HEK293 (cell line): ENCODE data around the gene MMP23B.
"Not testable (repeated sequence)": the region's sequence is repeated elsewhere in the genome, so short reads cannot be mapped to it uniquely, and the experiment has no call there.

Source experiments
- CTCF ChIA-PET: fragments of 350-600 bp; formaldehyde crosslinking; extraction: SDS; loops from one replicate; lab custom pipeline; 2021; ENCODE audit warnings: antibody characterized with exemption; lab: Yijun Ruan, JAX
- POLR2A ChIA-PET: fragments of 300-600 bp; formaldehyde crosslinking; extraction: SDS; loops from one replicate; lab custom pipeline; 2020; ENCODE audit warnings: antibody characterized with exemption, inconsistent platforms; lab: Yijun Ruan, JAX
- H3K27ac ChIP-seq: fragments of 200-500 bp; sonication (Bioruptor generic); 2 replicates; pipeline ENCODE4 v1.5.1; 2014; ENCODE audit warnings: low read depth, low read length, control low read depth, inconsistent platforms; ENCODE audit errors: extremely low read depth
- H3K36me3 ChIP-seq, 2 experiments: fragments of 200-500 bp in 1 of 2; sonication (Bioruptor generic) in 1 of 2; 1 replicate in 1 of 2; 2 replicates in 1 of 2; pipeline ENCODE4 v1.5.1; 2014 to 2017; ENCODE audit warnings: inconsistent platforms in 2 of 2, low read length in 2 of 2; ENCODE audit not compliant: control insufficient read depth in 2 of 2, insufficient read depth in 1 of 2
- H3K4me1 ChIP-seq: fragments of 200-500 bp; sonication (Bioruptor generic); 2 replicates; pipeline ENCODE4 v1.5.1; 2014; ENCODE audit warnings: mild to moderate bottlenecking, low read length, inconsistent platforms; ENCODE audit not compliant: control insufficient read depth, insufficient read depth
- H3K4me3 ChIP-seq: 2 replicates; pipeline ENCODE4 v1.5.1; 2011; ENCODE audit warnings: low read depth, mild to moderate bottlenecking, control low read depth, low read length, moderate library complexity
- H3K9me3 ChIP-seq: fragments of 200-500 bp; sonication (Bioruptor generic); 2 replicates; pipeline ENCODE4 v1.5.1; 2014; ENCODE audit warnings: low read depth, low read length, inconsistent platforms; ENCODE audit not compliant: control insufficient read depth, insufficient read depth
- ZBTB20 ChIP-seq: fragments of 450-650 bp; formaldehyde crosslinking; IDR thresholded peaks from 2 replicates; pipeline ENCODE4 v1.5.1; 2016; ENCODE audit warnings: missing biosample characterization, missing genetic modification characterization
- ZNF146 ChIP-seq: fragments of 450-650 bp; formaldehyde crosslinking; IDR thresholded peaks from 2 replicates; pipeline ENCODE4 v1.5.1; 2016; ENCODE audit warnings: missing biosample characterization, missing genetic modification characterization
- ZNF24 ChIP-seq: fragments of 450-650 bp; formaldehyde crosslinking; IDR thresholded peaks from 2 replicates; pipeline ENCODE4 v1.5.1; 2016; ENCODE audit warnings: missing biosample characterization, missing genetic modification characterization
- ZNF335 ChIP-seq: fragments of 450-650 bp; formaldehyde crosslinking; conservative IDR thresholded peaks from 2 replicates; pipeline ENCODE4 v1.5.1; 2016; ENCODE audit warnings: missing biosample characterization, missing genetic modification characterization
- ZNF391 ChIP-seq: fragments of 450-650 bp; formaldehyde crosslinking; IDR thresholded peaks from 2 replicates; pipeline ENCODE4 v1.5.1; 2016; ENCODE audit warnings: low read depth, missing biosample characterization, missing genetic modification characterization, borderline replicate concordance
- ZNF501 ChIP-seq: fragments of 450-650 bp; formaldehyde crosslinking; IDR thresholded peaks from 2 replicates; pipeline ENCODE4 v1.5.1; 2016; ENCODE audit warnings: missing biosample characterization, missing genetic modification characterization
- ZNF600 ChIP-seq: fragments of 450-650 bp; formaldehyde crosslinking; IDR thresholded peaks from 2 replicates; pipeline ENCODE4 v1.5.1; 2016; ENCODE audit warnings: missing biosample characterization, missing genetic modification characterization
- TF ChIP-seq, protein P1 (sequence below): fragments of 450-650 bp; formaldehyde crosslinking; IDR thresholded peaks from 2 replicates; pipeline ENCODE4 v1.5.1; 2017; ENCODE audit warnings: missing biosample characterization, mild to moderate bottlenecking, missing genetic modification characterization, moderate library complexity
- TF ChIP-seq, protein P2 (sequence below): fragments of 450-650 bp; formaldehyde crosslinking; IDR thresholded peaks from 2 replicates; pipeline ENCODE4 v1.5.1; 2016; ENCODE audit warnings: missing biosample characterization, missing genetic modification characterization
- TF ChIP-seq, protein P3 (sequence below): fragments of 450-650 bp; formaldehyde crosslinking; IDR thresholded peaks from 2 replicates; pipeline ENCODE4 v1.5.1; 2016; ENCODE audit warnings: missing biosample characterization, missing genetic modification characterization

MMP23B gene

DNA sequence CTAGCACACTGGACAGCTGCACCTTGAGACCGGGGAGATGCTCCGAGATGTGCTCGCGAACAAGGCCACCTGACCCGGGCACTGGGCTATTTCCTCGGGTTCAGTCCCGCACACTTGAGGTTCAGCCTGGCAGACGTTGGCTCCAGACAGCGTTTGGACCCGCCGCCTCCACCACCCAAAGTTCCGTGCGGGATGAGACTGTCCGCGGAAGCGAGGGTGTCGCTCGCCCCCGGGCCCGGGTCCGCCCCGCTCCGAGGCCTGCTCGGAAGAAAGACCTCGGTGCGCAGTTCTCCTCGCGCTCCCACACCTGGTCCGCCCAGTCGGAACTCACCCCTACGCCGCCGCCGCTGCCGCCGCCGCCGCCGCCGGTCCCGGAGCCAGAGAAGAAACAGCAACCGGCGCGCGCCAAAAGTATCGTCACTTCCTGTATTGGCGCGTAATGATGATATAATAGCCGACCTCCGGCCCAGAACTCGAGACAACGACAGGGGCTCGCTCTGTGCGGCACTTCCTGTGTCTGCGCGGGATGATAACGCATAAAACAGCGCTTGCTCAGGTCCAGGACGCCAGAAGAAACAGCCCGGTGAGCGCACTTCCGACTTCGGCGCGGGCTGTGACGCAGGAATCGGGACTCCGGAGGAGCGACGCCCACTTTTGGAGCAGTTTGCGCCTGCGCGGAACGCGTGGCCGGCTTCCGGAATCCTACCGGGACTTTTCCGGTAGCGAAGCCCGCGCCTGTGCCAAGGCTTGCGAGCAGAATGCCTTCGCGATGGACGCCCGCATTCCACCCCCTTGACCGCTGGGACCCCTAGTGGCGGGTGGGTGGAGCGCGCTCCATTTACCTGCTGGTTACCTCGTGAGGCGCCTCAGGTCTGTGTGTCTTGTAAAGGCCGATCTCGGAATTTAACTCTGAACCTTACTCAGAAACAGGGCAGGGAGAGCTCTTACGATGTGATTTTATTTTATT, 26.9 kb downstream of the MMP23B start, which contains the start of gene CDK11B (continued):
- TF ChIP-seq ZNF600 (tag by site-specific recombination) (0 out of 2 replicates have a peak, but pooled peaks have one; percentile 58), ZBTB20 (tag by site-specific recombination) (peak; percentile 66; the same call in 1 of the 2 replicates), ZNF146 (tag by site-specific recombination) (peak; percentile 19; the same call in 1 of the 2 replicates), ZNF24 (peak; percentile 58; the same call in 1 of the 2 replicates), ZNF335 (tag by site-specific recombination) (peak; percentile 87), ZNF501 (tag by site-specific recombination) (peak; percentile 37; the same call in 1 of the 2 replicates), ZNF391 (0 out of 2 replicates have a peak, but pooled peaks have one; percentile 80)
- TF ChIP-seq, protein P1, sequence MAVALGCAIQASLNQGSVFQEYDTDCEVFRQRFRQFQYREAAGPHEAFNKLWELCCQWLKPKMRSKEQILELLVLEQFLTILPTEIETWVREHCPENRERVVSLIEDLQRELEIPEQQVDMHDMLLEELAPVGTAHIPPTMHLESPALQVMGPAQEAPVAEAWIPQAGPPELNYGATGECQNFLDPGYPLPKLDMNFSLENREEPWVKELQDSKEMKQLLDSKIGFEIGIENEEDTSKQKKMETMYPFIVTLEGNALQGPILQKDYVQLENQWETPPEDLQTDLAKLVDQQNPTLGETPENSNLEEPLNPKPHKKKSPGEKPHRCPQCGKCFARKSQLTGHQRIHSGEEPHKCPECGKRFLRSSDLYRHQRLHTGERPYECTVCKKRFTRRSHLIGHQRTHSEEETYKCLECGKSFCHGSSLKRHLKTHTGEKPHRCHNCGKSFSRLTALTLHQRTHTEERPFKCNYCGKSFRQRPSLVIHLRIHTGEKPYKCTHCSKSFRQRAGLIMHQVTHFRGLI (tag by site-specific recombination) = peak; percentile 78
- TF ChIP-seq, protein P2, sequence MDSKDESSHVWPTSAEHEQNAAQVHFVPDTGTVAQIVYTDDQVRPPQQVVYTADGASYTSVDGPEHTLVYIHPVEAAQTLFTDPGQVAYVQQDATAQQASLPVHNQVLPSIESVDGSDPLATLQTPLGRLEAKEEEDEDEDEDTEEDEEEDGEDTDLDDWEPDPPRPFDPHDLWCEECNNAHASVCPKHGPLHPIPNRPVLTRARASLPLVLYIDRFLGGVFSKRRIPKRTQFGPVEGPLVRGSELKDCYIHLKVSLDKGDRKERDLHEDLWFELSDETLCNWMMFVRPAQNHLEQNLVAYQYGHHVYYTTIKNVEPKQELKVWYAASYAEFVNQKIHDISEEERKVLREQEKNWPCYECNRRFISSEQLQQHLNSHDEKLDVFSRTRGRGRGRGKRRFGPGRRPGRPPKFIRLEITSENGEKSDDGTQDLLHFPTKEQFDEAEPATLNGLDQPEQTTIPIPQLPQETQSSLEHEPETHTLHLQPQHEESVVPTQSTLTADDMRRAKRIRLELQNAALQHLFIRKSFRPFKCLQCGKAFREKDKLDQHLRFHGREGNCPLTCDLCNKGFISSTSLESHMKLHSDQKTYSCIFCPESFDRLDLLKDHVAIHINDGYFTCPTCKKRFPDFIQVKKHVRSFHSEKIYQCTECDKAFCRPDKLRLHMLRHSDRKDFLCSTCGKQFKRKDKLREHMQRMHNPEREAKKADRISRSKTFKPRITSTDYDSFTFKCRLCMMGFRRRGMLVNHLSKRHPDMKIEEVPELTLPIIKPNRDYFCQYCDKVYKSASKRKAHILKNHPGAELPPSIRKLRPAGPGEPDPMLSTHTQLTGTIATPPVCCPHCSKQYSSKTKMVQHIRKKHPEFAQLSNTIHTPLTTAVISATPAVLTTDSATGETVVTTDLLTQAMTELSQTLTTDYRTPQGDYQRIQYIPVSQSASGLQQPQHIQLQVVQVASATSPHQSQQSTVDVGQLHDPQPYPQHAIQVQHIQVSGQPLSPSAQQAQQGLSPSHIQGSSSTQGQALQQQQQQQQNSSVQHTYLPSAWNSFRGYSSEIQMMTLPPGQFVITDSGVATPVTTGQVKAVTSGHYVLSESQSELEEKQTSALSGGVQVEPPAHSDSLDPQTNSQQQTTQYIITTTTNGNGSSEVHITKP (tag by site-specific recombination) = peak; percentile 28; the same call in 1 of the 2 replicates
- TF ChIP-seq, protein P3, sequence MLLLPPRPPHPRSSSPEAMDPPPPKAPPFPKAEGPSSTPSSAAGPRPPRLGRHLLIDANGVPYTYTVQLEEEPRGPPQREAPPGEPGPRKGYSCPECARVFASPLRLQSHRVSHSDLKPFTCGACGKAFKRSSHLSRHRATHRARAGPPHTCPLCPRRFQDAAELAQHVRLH = peak; percentile 94

DNA sequence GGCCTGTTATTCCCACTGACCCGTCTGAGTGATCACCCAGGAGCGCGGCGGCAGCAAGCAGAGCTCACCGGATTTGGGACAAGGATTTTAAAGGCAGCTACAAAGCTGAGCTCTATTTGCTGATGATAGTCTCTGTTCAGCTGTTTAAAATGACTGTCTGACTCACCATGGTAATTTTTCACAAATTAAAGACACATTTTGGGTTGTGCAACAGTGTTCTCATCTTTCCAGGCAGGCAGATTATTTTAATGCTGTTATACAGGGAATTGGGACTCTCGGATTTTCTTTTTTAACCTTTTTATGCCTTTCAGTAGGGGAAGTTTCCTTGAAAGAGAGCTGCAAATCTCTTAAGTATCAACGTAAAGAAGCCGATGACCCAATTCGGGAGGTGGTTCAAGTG, 30.4 kb downstream of the MMP23B start:
- POLR2A ChIA-PET, CTCF ChIA-PET, H3K27ac ChIP-seq, H3K9me3 ChIP-seq, H3K4me1 ChIP-seq, H3K4me3 ChIP-seq: not testable (repeated sequence)
- H3K36me3 ChIP-seq = peaks cover 5 to 22% of the 10 kb centered on the region in 2 experiments; a peak in 2 of 3 replicates

DNA sequence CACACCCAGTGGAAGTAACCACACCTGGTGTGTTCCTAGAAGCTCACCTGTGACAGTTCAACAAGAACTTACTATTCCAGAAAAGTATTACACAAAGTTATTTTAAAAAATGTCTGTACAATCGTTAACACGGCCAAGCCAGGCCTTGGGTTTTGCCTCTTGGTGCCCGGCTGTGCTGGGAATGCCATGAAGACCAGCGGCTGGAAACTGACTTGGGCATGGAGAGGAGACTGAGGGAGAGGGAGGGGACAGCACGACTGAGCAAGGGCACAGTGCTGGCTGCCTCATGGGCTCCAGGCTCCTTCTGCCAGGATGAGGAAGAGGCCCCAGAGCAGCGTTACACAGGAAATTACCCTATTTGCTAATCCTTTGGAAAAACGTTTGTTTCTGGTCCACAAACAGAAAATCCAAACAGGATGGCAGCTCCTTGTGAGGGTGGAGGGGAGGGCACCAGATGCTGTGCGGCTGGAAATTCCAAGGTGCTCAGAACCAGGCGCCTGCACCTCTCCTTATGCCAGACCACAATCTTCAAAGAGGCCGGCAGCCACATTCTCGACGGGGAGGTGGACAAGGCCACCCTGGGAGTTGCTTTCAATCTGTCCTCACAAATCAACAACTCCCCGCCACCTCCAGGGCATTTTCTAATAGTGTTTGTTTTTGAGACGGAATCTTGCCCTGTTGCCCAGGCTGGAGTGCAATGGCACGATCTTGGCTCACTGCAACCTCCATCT, 31.0 kb downstream of the MMP23B start:
- CTCF ChIA-PET, POLR2A ChIA-PET, H3K4me1 ChIP-seq, H3K4me3 ChIP-seq, H3K27ac ChIP-seq, H3K9me3 ChIP-seq: not testable (repeated sequence)
- H3K36me3 ChIP-seq = peaks cover 5 to 24% of the 10 kb centered on the region in 2 experiments; a peak in 2 of 3 replicates

DNA sequence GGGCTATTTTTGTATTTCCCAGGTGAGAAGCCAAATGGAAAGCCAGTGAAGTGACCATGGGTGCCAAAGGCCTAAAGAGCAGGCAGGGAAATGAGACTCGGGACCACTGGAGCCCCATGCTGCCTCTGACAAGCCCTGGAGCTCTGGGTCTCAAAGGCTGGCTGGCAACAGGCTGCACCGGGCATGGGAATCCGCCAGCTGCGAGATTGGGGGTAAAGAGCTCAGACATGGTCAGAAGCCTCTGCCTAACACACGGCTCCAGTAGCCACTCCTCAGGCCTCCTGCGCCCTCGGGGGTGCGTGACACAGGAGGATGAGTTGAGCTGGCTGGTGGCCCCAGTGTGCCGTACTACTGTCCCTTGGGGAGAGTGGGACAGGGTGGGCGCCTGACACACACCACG, 32.3 kb downstream of the MMP23B start:
- H3K9me3 ChIP-seq, H3K4me1 ChIP-seq, CTCF ChIA-PET, H3K4me3 ChIP-seq, H3K27ac ChIP-seq, POLR2A ChIA-PET: not testable (repeated sequence)
- H3K36me3 ChIP-seq = peaks cover 12 to 34% of the 10 kb centered on the region in 2 experiments
